Measurements from ENCODE around the gene NAGA.
A peak's percentile ranks its signal among the peaks of the same experiment; 100 is the strongest.

NAGA gene

GRCh38 chr22:42067671-42068251, 2.9 kb downstream of the NAGA start:
- TF ChIP-seq SPI1 (IDR thresholded peaks at IDR 0.05; ENCODE audit: low read depth, low read length) (no peak), POLR2A (IDR thresholded peaks at IDR 0.05; ENCODE audit: low read depth, low read length) (no peak), POU2F2 (IDR thresholded peaks at IDR 0.05; ENCODE audit: low read depth, low read length) (no peak), TAF1 (IDR thresholded peaks at IDR 0.05; ENCODE audit: low read depth, low read length) (no peak), POLR2AphosphoS5 (IDR thresholded peaks at IDR 0.05; ENCODE audit: low read depth, low read length) (no peak), PAX5 (IDR thresholded peaks at IDR 0.05; ENCODE audit: insufficient read depth, low read length, severe bottlenecking) (no peak)
- FAIRE-seq, result peak; percentile 9
- no peak for DNase-seq (ENCODE audit: insufficient read length, low spot score)

GRCh38 chr22:42066937-42067336, 3.7 kb downstream of the NAGA start:
- DNase-seq (ENCODE audit: insufficient read length, low spot score) (no peak), FAIRE-seq (no peak)
- no peak for TF ChIP-seq SPI1 (IDR thresholded peaks at IDR 0.05; ENCODE audit: low read depth, low read length)
- TF ChIP-seq POU2F2 (IDR thresholded peaks at IDR 0.05; ENCODE audit: low read depth, low read length), result no peak
- no peak for TF ChIP-seq TAF1 (IDR thresholded peaks at IDR 0.05; ENCODE audit: low read depth, low read length)
- TF ChIP-seq POLR2AphosphoS5 (IDR thresholded peaks at IDR 0.05; ENCODE audit: low read depth, low read length), result no peak
- no peak for TF ChIP-seq POLR2A (IDR thresholded peaks at IDR 0.05; ENCODE audit: low read depth, low read length)
- no peak for TF ChIP-seq PAX5 (IDR thresholded peaks at IDR 0.05; ENCODE audit: insufficient read depth, low read length, severe bottlenecking)

GRCh38 chr22:42066126-42066761, 4.4 kb downstream of the NAGA start:
- no peak for FAIRE-seq
- no peak for DNase-seq (ENCODE audit: insufficient read length, low spot score)
- TF ChIP-seq POLR2A (IDR thresholded peaks at IDR 0.05; ENCODE audit: low read depth, low read length) (no peak), TAF1 (IDR thresholded peaks at IDR 0.05; ENCODE audit: low read depth, low read length) (no peak), SPI1 (IDR thresholded peaks at IDR 0.05; ENCODE audit: low read depth, low read length) (no peak), PAX5 (IDR thresholded peaks at IDR 0.05; ENCODE audit: insufficient read depth, low read length, severe bottlenecking) (no peak), POLR2AphosphoS5 (IDR thresholded peaks at IDR 0.05; ENCODE audit: low read depth, low read length) (no peak), POU2F2 (IDR thresholded peaks at IDR 0.05; ENCODE audit: low read depth, low read length) (no peak)

GRCh38 chr22:42065438-42066125, 5.0 kb downstream of the NAGA start:
- TF ChIP-seq POLR2AphosphoS5 (IDR thresholded peaks at IDR 0.05; ENCODE audit: low read depth, low read length), result no peak
- TF ChIP-seq TAF1 (IDR thresholded peaks at IDR 0.05; ENCODE audit: low read depth, low read length), result no peak
- TF ChIP-seq POLR2A (IDR thresholded peaks at IDR 0.05; ENCODE audit: low read depth, low read length), result no peak
- no peak for TF ChIP-seq PAX5 (IDR thresholded peaks at IDR 0.05; ENCODE audit: insufficient read depth, low read length, severe bottlenecking)
- no peak for TF ChIP-seq SPI1 (IDR thresholded peaks at IDR 0.05; ENCODE audit: low read depth, low read length)
- TF ChIP-seq POU2F2 (IDR thresholded peaks at IDR 0.05; ENCODE audit: low read depth, low read length), result no peak
- no peak for DNase-seq (ENCODE audit: insufficient read length, low spot score)
- FAIRE-seq, result no peak

- FAIRE-seq (no peak), DNase-seq (ENCODE audit: insufficient read length, low spot score) (no peak)
- TF ChIP-seq SPI1 (IDR thresholded peaks at IDR 0.05; ENCODE audit: low read depth, low read length) (no peak), POLR2A (IDR thresholded peaks at IDR 0.05; ENCODE audit: low read depth, low read length) (no peak), POLR2AphosphoS5 (IDR thresholded peaks at IDR 0.05; ENCODE audit: low read depth, low read length) (no peak), POU2F2 (IDR thresholded peaks at IDR 0.05; ENCODE audit: low read depth, low read length) (no peak), TAF1 (IDR thresholded peaks at IDR 0.05; ENCODE audit: low read depth, low read length) (no peak), PAX5 (IDR thresholded peaks at IDR 0.05; ENCODE audit: insufficient read depth, low read length, severe bottlenecking) (no peak)
These were observed 6.0 kb downstream of the NAGA start for GRCh38 chr22:42064629-42065028.

- FAIRE-seq, result no peak
- TF ChIP-seq POLR2A (IDR thresholded peaks at IDR 0.05; ENCODE audit: low read depth, low read length) (no peak), TAF1 (IDR thresholded peaks at IDR 0.05; ENCODE audit: low read depth, low read length) (no peak), POU2F2 (IDR thresholded peaks at IDR 0.05; ENCODE audit: low read depth, low read length) (no peak), POLR2AphosphoS5 (IDR thresholded peaks at IDR 0.05; ENCODE audit: low read depth, low read length) (no peak), SPI1 (IDR thresholded peaks at IDR 0.05; ENCODE audit: low read depth, low read length) (no peak), PAX5 (IDR thresholded peaks at IDR 0.05; ENCODE audit: insufficient read depth, low read length, severe bottlenecking) (no peak)
- no peak for DNase-seq (ENCODE audit: insufficient read length, low spot score)
These were observed 8.0 kb downstream of the NAGA start for GRCh38 chr22:42062506-42063170.

- FAIRE-seq, result no peak
- TF ChIP-seq POLR2A (IDR thresholded peaks at IDR 0.05; ENCODE audit: low read depth, low read length) (no peak), POU2F2 (IDR thresholded peaks at IDR 0.05; ENCODE audit: low read depth, low read length) (no peak), SPI1 (IDR thresholded peaks at IDR 0.05; ENCODE audit: low read depth, low read length) (no peak), PAX5 (IDR thresholded peaks at IDR 0.05; ENCODE audit: insufficient read depth, low read length, severe bottlenecking) (no peak), POLR2AphosphoS5 (IDR thresholded peaks at IDR 0.05; ENCODE audit: low read depth, low read length) (no peak), TAF1 (IDR thresholded peaks at IDR 0.05; ENCODE audit: low read depth, low read length) (no peak)
These were observed 9.6 kb downstream of the NAGA start for GRCh38 chr22:42061041-42061440.

GRCh38 chr22:42060489-42060888, 10.1 kb downstream of the NAGA start:
- TF ChIP-seq POU2F2 (IDR thresholded peaks at IDR 0.05; ENCODE audit: low read depth, low read length), result no peak
- TF ChIP-seq SPI1 (IDR thresholded peaks at IDR 0.05; ENCODE audit: low read depth, low read length), result no peak
- no peak for TF ChIP-seq POLR2A (IDR thresholded peaks at IDR 0.05; ENCODE audit: low read depth, low read length)
- TF ChIP-seq TAF1 (IDR thresholded peaks at IDR 0.05; ENCODE audit: low read depth, low read length), result no peak
- TF ChIP-seq PAX5 (IDR thresholded peaks at IDR 0.05; ENCODE audit: insufficient read depth, low read length, severe bottlenecking), result no peak
- TF ChIP-seq POLR2AphosphoS5 (IDR thresholded peaks at IDR 0.05; ENCODE audit: low read depth, low read length), result no peak
- FAIRE-seq (no peak), DNase-seq (ENCODE audit: insufficient read length, low spot score) (no peak)

More at GRCh38 chr22:42061041-42061440, 9.6 kb downstream of the NAGA start:
- DNase-seq (ENCODE audit: insufficient read length, low spot score), result no peak
